Testis (tissue), 3 donors: ENCODE results near the gene TSSK3. TPM values are rescaled to one million over a fixed set of nuclear protein-coding genes. Genes with fewer than 3 reads are reported as not detected.
A peak's percentile ranks its signal among the peaks of the same experiment; 100 is the strongest.

ENCODE experiments used
- DNase-seq: peaks from one replicate; pipeline ENCODE4 v3.0.0-alpha.2; 2019
- H3K27ac ChIP-seq, 2 donors: fragments of 200-600 bp; sonication (generic); one replicate each; pipeline ENCODE4 v1.5.1; 2019
- H3K27me3 ChIP-seq: fragments of 200-600 bp; sonication (generic); one replicate; pipeline ENCODE4 v1.5.1; 2019
- H3K36me3 ChIP-seq: fragments of 200-600 bp; sonication (generic); one replicate; pipeline ENCODE4 v1.5.1; 2017; ENCODE audit warnings: low read depth; ENCODE audit errors: missing control alignments
- H3K4me1 ChIP-seq: fragments of 200-600 bp; sonication (generic); one replicate; pipeline ENCODE4 v1.5.1; 2019
- H3K4me3 ChIP-seq, 2 donors: fragments of 200-600 bp; sonication (generic); one replicate each; pipeline ENCODE4 v1.5.1; 2017 to 2019
- H3K9me3 ChIP-seq: fragments of 200-600 bp; sonication (generic); one replicate; pipeline ENCODE4 v1.5.1; 2017
- POLR2A ChIP-seq: fragments of 450-650 bp; IDR thresholded peaks from one replicate; pipeline ENCODE4 v1.6.1; 2017; ENCODE audit warnings: antibody characterized with exemption, mild to moderate bottlenecking, moderate library complexity
- WGBS, 2 donors: methylation state at CpG; one replicate each; pipeline ENCODE4 v1.1.5; 2018; 5-methylcytosine and 5-hydroxymethylcytosine counted together
- intact Hi-C: fragments of 100-400 bp; cut with DNase I; formaldehyde crosslinking; loops from one replicate; pipeline ENCODE4 v1.15.1; 2023; ENCODE audit warnings: low total_unique reads
- polyA plus RNA-seq: library from polyadenylated mRNA; stranded (reverse); fragments of 350-450 nt; fragmentation: Illumina TruSeq; extraction: RNeasy Lipid Tissue Mini Kit (QIAGEN cat#74804); gene quantifications from one replicate; pipeline ENCODE4 v1.2.3, GENCODE V29; 2014; ENCODE audit warnings: low read depth, low replicate concordance; ENCODE audit not compliant: insufficient read depth
- total RNA-seq, 2 donors: library from RNA; depleted of rRNA; stranded (reverse); fragments of >200 nt; gene quantifications; one replicate each; pipeline ENCODE4 v1.2.3, GENCODE V29; 2016
- TF ChIP-seq, protein P1 (sequence below), 3 experiments: fragments of 450-650 bp in 2 of 3; fragments of 200-600 bp in 1 of 3; sonication (generic) in 1 of 3; IDR thresholded peaks; one replicate each; pipeline ENCODE4 v1.5.1; 2016 to 2019; ENCODE audit warnings: antibody characterized with exemption in 3 of 3, mild to moderate bottlenecking in 2 of 3, moderate library complexity in 1 of 3

The TSSK3 gene
- total and polyA plus RNA-seq, 3 donors from 2014 or later = 25.7 to 72.9 (median 55.6) TPM

DNA sequence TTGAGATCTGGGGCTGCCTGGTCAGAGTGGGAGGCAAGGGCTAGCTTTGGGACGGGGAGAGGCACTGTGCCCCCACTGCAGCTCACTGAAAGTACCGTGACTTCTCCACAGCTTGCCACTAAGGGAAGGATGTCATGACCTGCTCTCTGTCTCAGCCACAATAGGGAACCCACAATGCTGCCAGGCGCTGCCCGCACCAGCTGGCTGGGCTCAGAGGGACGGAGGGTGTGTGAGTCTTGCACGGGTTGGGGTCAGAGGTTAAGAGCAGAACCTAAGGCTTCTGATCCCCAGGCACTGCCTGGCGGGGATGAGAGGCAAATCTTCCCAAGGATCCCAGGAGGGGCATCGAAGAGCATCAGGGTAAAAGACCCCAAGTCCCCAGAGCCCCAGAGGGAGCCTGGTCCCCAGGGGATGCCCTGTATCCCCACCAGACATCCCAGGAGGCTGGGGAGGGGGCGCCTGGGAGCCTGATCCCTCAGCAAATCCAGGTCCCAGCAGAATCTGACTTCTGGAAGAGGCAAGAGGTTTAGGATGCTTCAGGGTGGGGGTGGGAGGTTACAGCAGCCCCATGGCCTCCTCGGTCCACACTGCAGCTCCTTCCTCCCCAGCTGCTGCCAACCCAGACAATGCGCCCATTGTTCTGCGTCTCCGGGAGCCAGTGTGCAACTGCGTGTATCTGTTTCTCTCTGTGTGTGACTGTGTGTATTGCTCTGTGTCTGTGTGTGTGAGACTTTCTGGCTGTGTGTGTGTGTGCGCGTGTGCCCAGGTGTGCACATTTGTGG lies 24.3 kb upstream of the TSSK3 start:
- H3K27ac ChIP-seq = no peak overlapping the region
- TF ChIP-seq, protein P1, sequence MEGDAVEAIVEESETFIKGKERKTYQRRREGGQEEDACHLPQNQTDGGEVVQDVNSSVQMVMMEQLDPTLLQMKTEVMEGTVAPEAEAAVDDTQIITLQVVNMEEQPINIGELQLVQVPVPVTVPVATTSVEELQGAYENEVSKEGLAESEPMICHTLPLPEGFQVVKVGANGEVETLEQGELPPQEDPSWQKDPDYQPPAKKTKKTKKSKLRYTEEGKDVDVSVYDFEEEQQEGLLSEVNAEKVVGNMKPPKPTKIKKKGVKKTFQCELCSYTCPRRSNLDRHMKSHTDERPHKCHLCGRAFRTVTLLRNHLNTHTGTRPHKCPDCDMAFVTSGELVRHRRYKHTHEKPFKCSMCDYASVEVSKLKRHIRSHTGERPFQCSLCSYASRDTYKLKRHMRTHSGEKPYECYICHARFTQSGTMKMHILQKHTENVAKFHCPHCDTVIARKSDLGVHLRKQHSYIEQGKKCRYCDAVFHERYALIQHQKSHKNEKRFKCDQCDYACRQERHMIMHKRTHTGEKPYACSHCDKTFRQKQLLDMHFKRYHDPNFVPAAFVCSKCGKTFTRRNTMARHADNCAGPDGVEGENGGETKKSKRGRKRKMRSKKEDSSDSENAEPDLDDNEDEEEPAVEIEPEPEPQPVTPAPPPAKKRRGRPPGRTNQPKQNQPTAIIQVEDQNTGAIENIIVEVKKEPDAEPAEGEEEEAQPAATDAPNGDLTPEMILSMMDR (IDR thresholded peaks at IDR 0.05) = no peak
- TF ChIP-seq POLR2A = no peak
- H3K36me3 ChIP-seq = no peaks in the 10 kb centered on the region
- H3K4me1 ChIP-seq = peaks cover 52% of the 10 kb centered on the region
- WGBS, 2 donors = 55 to 74% methylated on average over 14 to 16 of the region's 16 CpGs
- intact Hi-C loops = loop anchor here (10.0 kb wide), 1 partner anchor 93 kb away; the partner anchor contains the start of gene FAM167B
- no peak overlapping the region for H3K4me3 ChIP-seq
- H3K9me3 ChIP-seq = no peaks in the 10 kb centered on the region
- H3K27me3 ChIP-seq = no peaks in the 10 kb centered on the region
- peak; percentile 74 for DNase-seq

DNA sequence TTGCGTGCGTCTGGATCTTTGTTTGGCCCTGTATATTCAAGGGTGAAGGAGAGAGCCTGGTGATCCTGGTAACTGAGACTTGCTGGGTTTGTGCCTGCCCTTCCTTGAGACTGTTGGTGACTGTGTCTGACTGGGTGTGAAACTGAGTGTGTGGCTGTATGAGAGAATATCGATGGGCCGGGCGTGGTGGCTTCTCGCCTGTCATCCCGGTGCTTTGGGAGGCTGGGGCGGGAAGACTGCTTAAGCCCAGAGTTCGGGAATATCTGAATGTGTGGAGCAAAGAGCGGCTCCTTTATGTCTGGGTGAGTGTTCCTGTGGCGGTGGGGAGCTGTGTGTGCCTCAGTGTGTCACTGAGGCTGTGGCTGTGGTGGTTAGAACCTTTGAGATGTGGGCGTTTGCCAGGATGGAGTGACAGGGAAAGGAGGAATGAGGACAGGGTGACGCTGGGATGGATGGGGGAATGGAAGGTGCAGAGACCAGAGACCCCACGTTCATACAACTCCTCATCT lies 23.6 kb upstream of the TSSK3 start:
- Histone ChIP-seq H3K4me3 (no peak overlapping the region), H3K36me3 (no peaks in the 10 kb centered on the region), H3K27ac (no peak overlapping the region), H3K27me3 (no peaks in the 10 kb centered on the region), H3K9me3 (no peaks in the 10 kb centered on the region), H3K4me1 (peaks cover 46% of the 10 kb centered on the region)
- DNase-seq = no peak
- intact Hi-C loops = loop anchor here (10.0 kb wide), 1 partner anchor 94 kb away; the partner anchor contains the start of gene FAM167B
- no peak for TF ChIP-seq POLR2A
- TF ChIP-seq, protein P1 (IDR thresholded peaks at IDR 0.05) = no peak
- WGBS, 2 donors = 68 to 88% methylated on average over 11 to 14 of the region's 14 CpGs

DNA sequence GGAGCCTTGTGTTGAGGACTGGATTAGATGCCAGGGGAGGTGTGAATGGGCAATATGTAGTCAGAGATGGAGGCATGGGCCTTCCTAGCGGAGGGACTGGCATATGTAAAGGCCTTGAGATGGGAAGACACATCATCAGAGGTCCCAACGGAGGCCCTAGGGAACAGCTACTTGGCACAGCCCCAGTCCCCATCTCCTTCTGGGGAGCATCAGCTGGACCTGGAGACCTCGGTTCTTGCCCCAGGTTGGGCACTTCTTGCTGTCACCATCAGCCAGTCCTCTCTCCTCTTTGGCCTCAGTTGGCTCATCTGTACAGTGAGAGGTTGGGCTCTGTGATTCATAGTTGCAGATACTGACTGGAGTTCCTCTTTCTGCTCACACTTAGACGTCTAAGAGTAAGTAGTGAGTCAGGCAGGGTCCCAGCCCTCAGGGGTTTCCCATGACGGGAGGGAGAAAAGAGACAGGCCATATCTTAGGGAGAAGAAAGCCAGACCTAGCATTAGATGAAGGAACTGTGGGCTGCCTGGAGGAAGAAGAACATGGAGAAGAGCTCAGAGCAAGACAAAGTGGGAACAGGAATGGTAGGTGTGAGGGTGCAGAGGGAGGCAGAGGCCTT lies 22.9 kb upstream of the TSSK3 start:
- no peaks in the 10 kb centered on the region for H3K9me3 ChIP-seq
- H3K4me1 ChIP-seq = peaks cover 38% of the 10 kb centered on the region
- no peaks in the 10 kb centered on the region for H3K36me3 ChIP-seq
- 82 to 87% methylated on average over 5 of the region's 5 CpGs for WGBS, 2 donors
- H3K27me3 ChIP-seq = no peaks in the 10 kb centered on the region
- no peak for TF ChIP-seq POLR2A
- TF ChIP-seq, protein P1 (IDR thresholded peaks at IDR 0.05) = no peak
- H3K4me3 ChIP-seq = no peak overlapping the region
- intact Hi-C loops = loop anchor here (10.0 kb wide), 1 partner anchor 95 kb away; the partner anchor contains the start of gene FAM167B
- DNase-seq = no peak
- peak overlapping the region in 1 of 2 donors; percentile 7 for H3K27ac ChIP-seq

DNA sequence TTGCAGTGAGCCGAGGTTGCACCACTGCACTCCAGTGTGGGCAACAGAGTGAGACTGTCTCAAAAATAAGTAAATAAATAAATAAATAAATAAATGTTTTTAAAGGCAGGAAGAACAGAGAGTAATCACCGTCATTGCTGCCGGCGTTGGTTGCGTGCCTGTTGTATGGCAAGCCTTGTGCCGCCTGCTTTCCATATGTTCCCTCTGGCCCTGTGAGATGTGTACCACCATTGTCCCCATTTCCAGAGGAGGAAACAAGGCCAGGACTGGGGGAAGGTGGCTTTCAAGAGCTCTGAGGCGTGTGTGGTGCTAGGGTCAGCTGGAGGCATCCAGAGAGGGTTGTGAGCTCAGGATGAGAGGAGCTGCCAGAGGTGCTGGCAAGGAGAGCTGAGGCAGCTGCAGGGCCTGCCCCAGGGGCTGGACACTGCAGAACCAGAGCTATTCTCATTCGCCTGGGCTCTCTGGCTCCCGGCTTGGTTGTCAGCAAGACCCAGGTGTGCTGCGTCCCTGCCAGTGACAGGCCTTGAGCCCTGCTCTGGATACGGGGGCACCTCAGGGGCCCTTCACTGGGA lies 21.1 kb upstream of the TSSK3 start:
- Histone ChIP-seq H3K36me3 (no peaks in the 10 kb centered on the region), H3K9me3 (no peaks in the 10 kb centered on the region), H3K27me3 (no peaks in the 10 kb centered on the region), H3K4me1 (peaks cover 50% of the 10 kb centered on the region), H3K4me3 (no peak overlapping the region), H3K27ac (peak overlapping the region in 1 of 2 donors; percentile 2)
- TF ChIP-seq POLR2A = no peak
- TF ChIP-seq, protein P1 (IDR thresholded peaks at IDR 0.05) = no peak
- 79 to 81% methylated on average over 11 of the region's 11 CpGs for WGBS, 2 donors
- no peak for DNase-seq
- intact Hi-C loops = no loop called here
